ENCODE results near the gene GAS2L1.

DNA sequence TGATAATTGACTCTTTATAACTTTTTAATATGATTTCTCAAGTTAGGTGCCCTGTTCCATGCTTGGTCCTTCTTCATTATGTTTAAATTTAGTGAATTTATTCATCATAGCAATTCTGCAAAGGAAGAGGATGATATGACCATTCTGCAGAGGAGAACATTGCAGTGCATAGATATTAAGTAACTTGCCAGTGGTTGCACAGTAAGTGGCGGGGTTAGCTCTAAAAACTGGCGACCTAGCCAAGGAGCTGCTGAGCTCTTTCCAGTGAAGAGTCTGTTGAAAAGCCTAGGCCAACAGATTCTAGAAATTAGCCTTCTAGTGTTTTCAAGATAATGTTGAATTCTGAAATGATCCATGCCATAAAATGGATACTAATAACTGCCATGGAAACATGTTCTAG lies 33.8 kb upstream of the GAS2L1 start:
- TF ChIP-seq, protein P1, sequence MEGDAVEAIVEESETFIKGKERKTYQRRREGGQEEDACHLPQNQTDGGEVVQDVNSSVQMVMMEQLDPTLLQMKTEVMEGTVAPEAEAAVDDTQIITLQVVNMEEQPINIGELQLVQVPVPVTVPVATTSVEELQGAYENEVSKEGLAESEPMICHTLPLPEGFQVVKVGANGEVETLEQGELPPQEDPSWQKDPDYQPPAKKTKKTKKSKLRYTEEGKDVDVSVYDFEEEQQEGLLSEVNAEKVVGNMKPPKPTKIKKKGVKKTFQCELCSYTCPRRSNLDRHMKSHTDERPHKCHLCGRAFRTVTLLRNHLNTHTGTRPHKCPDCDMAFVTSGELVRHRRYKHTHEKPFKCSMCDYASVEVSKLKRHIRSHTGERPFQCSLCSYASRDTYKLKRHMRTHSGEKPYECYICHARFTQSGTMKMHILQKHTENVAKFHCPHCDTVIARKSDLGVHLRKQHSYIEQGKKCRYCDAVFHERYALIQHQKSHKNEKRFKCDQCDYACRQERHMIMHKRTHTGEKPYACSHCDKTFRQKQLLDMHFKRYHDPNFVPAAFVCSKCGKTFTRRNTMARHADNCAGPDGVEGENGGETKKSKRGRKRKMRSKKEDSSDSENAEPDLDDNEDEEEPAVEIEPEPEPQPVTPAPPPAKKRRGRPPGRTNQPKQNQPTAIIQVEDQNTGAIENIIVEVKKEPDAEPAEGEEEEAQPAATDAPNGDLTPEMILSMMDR (conservative IDR thresholded peaks at IDR 0.05; ENCODE audit: low read depth in 2 of 2) = no peak
- TF ChIP-seq EZH2 (IDR thresholded peaks at IDR 0.05; ENCODE audit: low read depth, unreplicated experiment) (no peak), EZH2phosphoT487 (IDR thresholded peaks at IDR 0.05; ENCODE audit: unreplicated experiment) (no peak), POLR2AphosphoS5 (IDR thresholded peaks at IDR 0.05; ENCODE audit: low read depth) (no peak), STAT1 (IDR thresholded peaks at IDR 0.05; ENCODE audit: unreplicated experiment) (no peak)

Data from GM23338 (cell line).